Effector CD8-positive, alpha-beta T cell (primary cell): ENCODE measurements around the gene TCP11L1.

ENCODE experiments used
- DNase-seq: peaks from one replicate; lab custom pipeline; 2025; lab: John Stamatoyannopoulos, UW
- total RNA-seq, 4 experiments: gene quantifications; one replicate each; lab custom pipeline; 2026; lab: John Stamatoyannopoulos, UW

Gene TCP11L1
- total RNA-seq = 19.5 to 28.3 (median 26.1) reads per million in 4 experiments

- peak; percentile 73 for DNase-seq
Observed at GRCh38 chr11:33039274-33040032, at the start of gene TCP11L1. Gene TCP11L1, plus strand, starts transcription at chr11:33039572. Its CDS starts 4,202 bp downstream, at chr11:33043774.

DNA sequence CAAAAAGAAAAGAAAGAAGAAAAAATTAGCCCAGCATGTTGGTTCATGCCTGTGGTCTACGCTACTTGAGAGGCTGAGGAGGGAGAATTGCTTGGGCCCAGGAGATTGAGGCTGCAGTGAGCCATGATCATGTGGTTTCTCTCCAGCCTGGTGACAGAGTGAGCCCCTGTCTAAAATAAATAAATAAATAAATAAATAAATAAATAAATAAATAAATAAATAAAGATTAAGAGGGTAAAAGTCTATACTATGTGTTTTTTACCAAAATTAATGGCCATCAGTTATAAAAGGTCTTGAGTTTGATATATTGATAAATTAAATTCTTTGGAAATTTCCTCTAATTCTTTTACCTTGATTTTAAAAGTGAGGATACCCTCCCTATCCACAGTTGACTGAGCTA is 48.9 kb upstream of the TCP11L1 start:
- no peak for DNase-seq

GRCh38 chr11:32991427-32991826 is 47.9 kb upstream of the TCP11L1 start:
- DNase-seq = no peak

DNA sequence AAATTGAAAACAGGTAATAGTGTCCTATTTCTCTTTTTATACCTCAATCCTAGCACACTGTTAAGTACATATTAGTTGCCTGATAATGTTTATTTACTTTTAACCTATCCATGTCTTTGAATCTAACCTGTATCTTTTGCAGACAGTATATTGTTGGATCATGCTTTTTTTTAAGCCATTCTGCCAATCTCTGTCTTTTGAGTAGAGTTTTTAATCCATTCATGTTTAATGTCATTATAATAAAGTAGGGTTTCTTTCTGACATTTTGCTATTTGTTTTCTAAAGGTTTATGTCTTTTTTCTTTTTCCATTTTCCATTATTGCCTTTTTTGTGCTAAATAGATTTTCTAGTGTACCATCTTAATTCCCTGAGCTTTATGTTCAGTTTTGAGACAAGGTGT is 47.5 kb upstream of the TCP11L1 start:
- DNase-seq = no peak

DNA sequence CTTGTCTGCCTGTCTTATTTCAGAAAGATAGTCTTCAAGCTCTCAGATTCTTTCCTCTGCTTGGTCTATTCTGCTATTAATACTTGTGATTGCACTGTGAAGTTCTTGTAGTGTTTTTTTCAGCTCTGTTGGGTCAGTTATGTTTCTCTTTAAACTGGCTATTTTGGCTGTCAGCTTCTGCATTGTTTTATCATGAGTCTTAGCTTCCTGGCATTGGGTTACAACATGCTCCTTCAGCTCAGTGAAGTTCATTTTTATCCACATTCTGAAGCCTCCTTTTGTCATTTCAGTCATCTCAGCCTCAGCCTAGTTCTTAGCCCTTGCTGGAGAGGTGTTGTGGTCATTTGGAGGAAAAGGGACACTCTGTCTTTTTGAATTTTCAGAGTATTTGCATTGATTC is 39.2 kb upstream of the TCP11L1 start:
- DNase-seq = no peak

DNA sequence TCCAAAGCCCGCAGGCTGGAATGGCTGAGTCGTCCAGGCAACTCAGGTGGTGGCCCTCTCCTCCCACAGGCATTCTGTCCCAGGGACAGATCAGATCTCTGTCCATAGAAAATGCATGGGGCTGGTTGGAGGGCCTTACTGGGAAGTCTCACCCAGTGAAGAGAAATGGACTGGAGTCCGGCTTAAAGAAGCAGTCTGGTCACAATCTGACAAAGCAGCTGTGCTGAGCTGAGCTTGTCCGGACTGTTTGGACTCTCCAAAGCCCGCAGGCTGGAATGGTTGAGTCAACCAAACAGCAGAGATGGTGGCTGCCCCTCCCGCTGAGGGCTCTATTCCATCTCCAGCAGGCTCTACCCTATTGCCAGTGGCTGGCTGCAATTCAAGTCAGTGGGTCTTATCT is 38.1 kb upstream of the TCP11L1 start:
- DNase-seq = no peak

- no peak for DNase-seq
Observed at GRCh38 chr11:33001751-33002542, 37.4 kb upstream of the TCP11L1 start.

GRCh38 chr11:33005175-33005574 is 34.2 kb upstream of the TCP11L1 start:
- DNase-seq = no peak

- no peak for DNase-seq
Observed at GRCh38 chr11:33006010-33006409, 33.4 kb upstream of the TCP11L1 start.

DNA sequence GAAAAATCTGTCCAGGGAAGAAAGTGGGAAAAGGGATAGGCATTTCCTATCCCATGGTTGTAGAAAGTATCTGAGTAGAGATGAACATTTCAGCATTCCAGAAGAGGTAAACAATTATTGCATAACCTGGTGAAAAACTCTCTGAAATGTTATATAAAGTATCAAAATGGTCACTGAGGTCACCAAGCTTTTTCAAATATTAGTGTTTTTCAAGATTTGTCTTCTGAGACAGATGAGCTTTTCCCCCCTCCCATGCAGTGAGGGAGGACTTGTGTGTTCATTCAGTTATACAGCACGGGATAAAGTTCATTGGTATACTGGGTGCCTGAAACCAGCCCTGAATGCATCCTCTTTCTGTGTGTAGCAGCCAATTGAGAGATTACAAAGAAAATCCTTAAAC is 25.6 kb upstream of the TCP11L1 start:
- no peak for DNase-seq

DNA sequence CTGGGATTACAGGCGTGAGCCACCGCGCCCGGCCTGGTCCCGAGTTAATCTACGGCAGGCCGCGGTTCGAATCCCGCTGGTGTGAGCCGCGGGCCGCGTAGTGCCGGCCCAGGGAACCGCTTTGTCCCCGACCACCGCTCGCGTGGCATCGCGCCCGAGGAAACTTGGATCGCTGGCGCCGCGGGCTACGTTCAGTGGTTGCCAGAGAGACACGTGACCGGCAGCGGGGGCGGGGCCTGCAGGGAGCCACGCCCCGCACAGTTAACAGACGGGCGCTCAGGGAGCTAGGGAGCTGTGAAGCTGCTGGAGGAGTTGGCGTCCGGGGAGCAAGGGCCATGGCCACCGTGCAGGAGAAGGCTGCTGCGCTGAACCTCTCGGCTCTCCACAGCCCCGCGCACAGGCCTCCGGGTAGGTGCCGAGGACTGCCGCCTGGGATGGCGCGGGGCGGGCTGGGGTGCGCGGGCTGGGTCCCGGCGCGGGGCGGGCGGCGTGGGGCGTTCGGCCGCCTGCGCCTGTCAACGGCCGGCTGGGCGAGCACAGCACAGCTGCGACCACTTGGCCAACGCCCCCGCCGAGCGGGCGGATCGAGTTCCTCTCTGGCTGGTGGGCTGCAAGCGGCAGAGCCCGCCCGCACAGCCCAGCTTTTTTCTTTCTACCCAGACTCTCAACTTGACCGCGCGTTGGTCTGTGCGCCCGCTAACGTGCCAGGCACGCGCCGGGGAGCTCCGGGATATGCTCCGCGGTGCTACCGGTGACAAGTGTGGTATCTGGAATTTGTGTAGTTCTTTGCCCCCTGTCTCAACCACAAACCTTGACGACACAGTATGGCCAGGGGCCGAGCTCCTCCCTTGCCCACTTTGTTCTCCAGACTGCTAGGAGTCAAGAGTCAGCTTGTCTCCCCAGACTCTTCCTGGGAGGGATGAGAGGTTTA is 23.5 kb upstream of the TCP11L1 start, which contains the start of gene DEPDC7:
Gene DEPDC7 (plus strand): TSS at position 258 of the 931 bp plus-strand sequence. CDS start 78 bp downstream, at position 336.
- peak; percentile 72 for DNase-seq

GRCh38 chr11:33016654-33017053 is 22.7 kb upstream of the TCP11L1 start:
- no peak for DNase-seq

DNA sequence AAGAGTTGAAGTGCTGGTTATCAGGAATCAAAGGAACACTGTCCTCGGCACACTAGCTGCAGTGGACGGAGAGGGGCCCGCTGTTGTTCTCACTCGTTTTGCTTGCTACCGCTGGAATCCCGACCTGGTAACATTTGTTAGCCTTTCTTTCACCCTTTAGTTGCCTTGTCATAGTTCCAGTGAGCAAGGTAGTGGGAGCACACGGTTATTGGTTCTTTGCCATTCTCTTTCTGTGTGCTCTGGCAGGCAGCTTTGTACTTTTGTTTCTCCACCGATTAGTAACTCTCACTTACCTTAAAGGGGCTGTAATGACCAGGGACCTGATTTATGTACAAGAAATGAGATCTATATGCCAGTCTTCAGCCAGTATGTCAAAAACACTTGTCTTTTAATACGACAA is 21.9 kb upstream of the TCP11L1 start:
- DNase-seq = no peak

GRCh38 chr11:33017965-33018364 is 21.4 kb upstream of the TCP11L1 start:
- DNase-seq = no peak

GRCh38 chr11:33018840-33019239 is 20.5 kb upstream of the TCP11L1 start:
- no peak for DNase-seq

- DNase-seq = no peak
Observed at GRCh38 chr11:33021501-33021900, 17.9 kb upstream of the TCP11L1 start.

DNA sequence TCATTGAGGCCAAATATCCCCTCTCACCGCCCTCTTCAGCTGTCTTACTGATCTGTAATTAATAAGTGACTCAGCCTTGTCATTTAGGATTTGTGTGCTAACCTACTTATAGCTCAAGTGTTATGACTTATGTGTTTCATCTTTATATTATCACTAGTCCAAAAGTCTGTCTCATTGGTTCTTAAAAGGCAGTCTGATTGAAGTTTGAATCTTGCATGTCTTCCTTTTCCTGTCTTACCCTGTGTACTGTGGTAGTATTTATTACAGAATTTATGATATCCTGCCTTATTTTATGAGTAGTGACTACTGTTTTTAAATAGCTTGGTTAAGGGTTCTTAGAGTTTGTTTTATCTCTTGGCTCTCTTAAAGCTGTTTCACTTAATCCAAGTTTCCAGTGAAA is 17.4 kb upstream of the TCP11L1 start:
- DNase-seq = no peak

- DNase-seq = no peak
Observed at GRCh38 chr11:33025339-33025722, 14.0 kb upstream of the TCP11L1 start.

GRCh38 chr11:33027233-33027632 is 12.1 kb upstream of the TCP11L1 start:
- DNase-seq = no peak

- no peak for DNase-seq
Observed at GRCh38 chr11:33027846-33028536, 11.4 kb upstream of the TCP11L1 start.

- DNase-seq = no peak
Observed at GRCh38 chr11:33028537-33028914, 10.8 kb upstream of the TCP11L1 start.
